GOT3 (cell line): Measurements from ENCODE around the gene GALP.
"Not testable (repeated sequence)": the region's sequence is repeated elsewhere in the genome, so short reads cannot be mapped to it uniquely, and the experiment has no call there.

Experiments used
- DNase-seq: peaks from one replicate; lab custom pipeline; 2025; ENCODE audit warnings: mixed read lengths; lab: John Stamatoyannopoulos, UW

The GALP gene

DNA sequence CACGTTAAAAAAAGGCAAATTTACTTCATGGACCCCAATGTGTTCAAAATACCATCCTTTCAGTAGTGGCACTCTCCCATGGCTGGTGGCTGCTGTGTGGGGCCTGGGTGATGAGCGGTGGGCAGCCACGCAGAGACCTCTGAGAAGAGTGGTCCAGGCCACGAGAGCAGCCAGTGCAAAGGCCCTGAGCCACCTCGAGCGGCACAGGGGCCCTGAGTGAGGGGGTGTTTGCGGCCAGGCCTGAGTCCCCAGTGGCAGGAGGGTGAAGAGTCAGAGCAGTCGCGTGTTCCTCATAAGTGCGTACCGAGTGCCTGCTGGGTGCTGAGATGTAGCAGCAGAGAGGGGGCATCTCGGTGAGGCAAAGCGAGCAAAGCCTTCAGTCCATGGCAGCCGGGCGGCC lies 27.7 kb upstream of the GALP start:
- DNase-seq = no peak

DNA sequence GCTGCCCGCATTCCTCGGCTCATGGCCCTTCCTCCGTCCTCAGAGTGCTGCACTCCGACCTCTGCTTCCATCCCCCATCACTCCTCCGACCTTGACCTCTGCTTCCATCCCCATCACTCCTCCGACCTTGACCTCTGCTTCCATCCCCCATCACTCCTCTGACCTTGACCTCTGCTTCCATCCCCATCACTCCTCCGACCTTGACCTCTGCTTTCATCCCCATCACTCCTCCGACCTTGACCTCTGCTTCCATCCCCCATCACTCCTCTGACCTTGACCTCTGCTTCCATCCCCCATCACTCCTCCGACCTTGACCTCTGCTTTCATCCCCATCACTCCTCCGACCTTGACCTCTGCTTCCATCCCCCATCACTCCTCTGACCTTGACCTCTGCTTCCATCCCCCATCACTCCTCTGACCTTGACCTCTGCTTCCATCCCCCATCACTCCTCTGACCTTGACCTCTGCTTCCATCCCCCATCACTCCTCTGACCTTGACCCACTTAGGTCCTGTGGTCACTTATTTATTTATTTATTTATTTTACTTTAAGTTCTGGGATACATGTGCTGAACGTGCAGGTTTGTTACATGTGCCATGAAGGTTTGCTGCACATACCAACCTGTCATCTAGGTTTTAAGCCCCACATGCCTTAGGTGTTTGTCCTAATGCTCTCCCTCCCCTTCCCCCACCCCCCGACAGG lies 26.7 kb upstream of the GALP start:
- DNase-seq = not testable (repeated sequence)

DNA sequence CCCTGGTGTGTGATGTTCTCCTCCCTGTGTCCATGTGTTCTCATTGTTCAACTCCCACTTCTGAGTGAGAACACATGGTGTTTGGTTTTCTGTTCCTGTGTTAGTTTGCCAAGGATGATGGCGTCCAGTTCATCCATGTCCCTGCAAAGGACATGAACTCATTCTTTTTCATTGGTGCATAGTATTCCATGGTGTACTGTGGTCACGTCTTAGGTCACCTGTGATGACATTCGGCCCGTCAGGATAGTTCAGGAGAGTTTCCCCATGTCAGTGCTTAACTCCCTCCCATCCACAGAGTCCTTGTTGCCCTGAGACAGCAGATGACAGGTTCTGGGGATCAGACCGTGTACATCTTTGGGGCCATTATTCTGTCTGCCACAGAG lies 26.2 kb upstream of the GALP start:
- no peak for DNase-seq

DNA sequence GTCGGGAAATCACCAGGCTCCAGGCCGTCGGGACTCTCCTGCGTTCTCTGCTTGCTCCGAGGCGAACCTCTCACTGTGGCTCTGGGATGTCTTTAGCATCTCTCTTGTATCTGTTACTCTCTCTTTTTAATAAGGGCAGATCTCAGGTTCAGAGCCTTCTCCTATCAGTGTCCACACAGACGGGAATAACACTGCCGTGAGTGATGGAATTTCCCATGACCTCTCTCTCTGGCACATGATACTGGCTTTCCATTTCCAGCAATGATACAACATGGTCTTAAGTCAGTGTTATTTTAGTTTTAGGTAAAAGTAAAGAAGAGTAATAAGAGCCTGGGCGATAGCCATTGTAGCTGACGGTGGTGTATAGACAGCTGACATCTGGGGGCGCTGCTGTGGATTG lies 25.4 kb upstream of the GALP start:
- DNase-seq = no peak

DNA sequence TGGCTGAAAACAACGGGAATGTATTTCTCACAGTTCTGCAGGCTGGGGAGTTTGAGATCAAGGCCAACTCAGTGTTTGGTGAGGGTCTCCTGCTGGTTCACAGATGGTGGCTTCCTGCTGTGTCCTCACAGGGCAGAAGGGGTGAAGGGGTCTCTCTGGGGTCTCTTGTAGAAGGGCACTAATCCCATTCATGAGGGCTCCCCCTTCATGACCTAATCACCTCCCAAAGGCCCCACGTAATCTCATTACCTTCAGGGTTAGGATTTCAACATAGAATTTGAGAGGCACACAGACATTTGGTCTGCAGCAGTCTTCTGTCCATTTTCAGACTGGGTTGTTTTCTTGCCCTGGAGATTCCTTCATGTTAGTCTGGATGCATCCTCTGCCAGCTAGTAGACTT lies 23.2 kb upstream of the GALP start:
- no peak for DNase-seq

DNA sequence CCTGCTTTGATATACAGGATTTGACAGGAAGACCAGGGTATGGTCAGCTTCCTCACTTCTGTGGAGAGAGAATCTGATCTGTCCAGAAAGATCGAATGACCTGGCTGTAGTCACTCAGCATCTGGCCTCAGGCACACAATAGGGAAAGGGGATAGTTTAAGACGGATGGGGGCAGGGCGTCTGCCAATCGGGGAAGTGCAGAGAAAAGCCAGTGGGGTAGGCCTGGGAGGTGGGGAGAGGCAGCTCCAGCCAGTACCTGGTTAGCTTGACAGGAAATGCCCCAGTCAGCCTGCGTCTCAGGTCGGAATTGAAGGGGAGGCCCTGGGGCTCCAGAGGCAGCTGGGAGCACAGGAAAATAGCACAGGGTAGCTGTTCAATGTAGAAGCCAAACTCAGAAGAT lies 22.3 kb upstream of the GALP start:
- DNase-seq = no peak

DNA sequence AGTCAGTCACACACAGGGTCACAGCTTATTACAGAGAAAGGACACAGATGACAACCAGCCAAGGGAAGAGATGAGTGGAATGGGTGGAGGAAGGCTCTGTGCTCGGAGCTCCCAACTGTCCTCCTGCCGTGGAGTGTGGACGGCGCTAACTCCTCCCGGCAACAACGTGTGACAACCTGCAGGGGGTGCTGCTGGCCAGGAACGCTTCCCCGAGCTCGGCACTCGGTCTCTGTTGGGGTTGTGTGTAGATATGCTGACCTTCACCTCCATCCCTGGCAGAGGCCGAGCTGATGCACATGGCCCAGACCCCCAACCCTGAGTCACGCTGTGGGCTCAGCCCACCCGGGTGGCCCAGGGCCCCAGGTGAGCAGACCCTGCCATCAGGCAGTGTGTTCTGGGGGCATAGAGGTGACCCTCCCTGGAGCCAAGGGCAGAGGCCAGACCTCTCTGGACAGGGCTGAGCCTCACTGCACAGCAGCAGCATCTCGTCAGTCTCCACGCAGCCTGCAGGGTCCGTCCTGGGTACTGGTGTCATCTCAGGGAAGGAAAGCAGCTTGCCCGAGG lies 20.6 kb upstream of the GALP start:
- DNase-seq = no peak

DNA sequence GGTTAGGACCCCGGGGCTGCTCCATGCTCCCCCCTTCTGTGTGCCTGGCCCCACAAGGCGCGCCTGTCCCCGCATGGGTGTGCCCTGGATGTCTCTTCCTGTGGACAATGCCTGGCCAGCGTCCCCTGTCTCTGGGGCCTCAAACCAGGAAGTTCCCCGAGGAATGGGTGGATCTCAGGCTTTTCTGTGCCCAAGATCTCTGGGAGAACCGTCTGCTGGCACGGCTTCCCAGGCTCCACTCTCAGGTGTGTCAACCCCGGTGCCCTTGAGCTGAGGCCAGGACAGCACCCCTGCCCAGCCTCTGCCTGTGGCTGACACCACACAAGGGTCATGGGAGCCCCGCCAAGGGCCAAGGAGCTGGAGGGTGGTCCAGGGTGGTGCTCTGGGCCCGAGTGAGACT lies 19.0 kb upstream of the GALP start:
- DNase-seq = no peak

DNA sequence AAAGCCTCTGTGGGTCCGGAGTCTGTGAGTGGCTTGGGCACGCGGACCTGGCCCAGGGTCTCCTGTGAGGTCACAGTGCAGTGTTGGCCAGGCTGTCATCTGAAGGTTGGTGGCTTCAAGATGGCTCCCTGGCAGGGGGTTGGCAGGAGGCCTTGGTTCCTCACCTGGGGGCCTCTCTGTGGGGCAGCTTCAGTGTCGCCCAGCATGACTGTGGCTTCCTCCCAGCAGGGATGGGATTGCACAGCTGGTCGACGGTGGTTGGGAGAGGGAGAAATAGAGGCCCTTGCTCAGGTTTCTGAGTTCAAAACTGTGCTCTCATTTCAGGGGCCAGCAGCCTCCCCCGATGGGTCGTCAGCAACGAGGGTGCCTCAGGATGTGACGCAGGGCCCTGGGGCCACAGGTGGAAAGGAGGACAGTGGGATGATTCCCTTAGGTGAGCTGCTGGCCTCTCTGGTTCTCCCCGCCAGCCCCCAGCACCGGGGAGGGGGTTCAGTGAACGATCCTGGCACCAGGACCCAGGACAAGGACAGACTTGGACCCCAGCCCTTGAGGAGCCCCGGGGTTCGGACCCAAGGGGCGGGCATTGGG lies 17.5 kb upstream of the GALP start:
- no peak for DNase-seq

DNA sequence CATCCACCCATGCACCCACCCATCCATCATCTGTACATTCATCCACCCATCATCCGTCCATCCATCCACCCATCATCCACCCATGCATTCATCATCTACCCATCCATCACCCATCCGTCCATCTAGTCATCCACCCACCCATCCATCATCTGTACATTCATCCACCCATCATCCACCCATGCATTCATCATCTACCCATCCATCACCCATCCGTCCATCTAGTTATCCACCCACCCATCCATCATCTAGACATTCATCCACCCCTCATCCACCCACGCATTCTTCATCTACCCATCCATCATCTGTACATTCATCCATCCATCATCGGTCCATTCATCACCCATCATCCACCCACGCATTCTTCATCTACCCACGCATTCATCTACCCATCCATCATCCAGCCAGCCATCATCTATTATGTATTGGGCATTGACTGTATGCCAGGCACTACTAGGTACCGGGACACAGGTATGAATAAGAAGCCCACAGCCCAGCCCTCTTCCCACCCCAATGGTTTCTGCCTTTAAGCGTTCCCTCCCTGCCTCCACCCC lies 16.7 kb upstream of the GALP start:
- DNase-seq = no peak

DNA sequence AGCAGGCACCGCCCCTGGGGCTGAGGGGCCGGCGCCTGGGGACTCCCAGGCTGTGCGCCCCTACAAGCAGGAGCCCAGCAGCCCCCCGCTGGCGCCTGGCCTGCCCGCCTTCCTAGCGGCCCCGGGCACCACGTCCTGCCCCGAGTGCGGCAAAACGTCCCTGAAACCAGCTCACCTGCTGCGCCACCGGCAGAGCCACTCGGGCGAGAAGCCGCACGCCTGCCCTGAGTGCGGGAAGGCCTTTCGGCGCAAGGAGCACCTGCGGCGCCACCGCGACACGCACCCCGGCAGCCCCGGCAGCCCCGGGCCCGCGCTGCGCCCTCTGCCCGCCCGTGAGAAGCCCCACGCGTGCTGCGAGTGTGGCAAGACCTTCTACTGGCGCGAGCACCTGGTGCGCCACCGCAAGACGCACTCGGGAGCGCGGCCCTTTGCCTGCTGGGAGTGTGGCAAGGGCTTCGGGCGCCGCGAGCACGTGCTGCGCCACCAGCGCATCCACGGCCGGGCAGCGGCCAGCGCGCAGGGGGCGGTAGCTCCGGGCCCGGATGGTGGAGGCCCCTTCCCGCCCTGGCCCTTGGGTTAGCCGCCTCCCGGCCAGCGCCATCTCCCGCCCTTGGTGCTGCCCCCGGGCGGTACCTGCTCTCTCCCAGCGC lies 16.1 kb upstream of the GALP start:
- DNase-seq = no peak

DNA sequence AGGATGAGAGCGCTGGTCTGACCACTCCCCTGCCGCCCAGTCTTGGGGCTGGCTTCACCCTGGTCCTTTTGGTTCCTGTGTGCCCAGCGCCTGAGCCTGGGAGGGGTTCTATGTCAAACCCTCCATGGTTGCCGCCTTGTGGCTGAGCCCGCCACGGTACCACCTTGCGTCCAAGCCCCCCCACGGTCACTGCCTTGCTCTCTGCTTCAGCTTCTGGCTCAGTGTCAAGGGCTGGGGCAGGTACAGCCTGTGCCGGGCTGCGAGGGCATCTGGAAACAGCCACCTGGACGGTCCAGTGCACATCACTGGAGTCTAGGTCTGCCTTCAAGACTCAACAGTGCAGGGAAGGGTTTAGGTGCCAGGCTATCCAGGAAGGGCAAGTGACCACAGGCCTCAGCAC lies 14.3 kb upstream of the GALP start:
- DNase-seq = no peak

DNA sequence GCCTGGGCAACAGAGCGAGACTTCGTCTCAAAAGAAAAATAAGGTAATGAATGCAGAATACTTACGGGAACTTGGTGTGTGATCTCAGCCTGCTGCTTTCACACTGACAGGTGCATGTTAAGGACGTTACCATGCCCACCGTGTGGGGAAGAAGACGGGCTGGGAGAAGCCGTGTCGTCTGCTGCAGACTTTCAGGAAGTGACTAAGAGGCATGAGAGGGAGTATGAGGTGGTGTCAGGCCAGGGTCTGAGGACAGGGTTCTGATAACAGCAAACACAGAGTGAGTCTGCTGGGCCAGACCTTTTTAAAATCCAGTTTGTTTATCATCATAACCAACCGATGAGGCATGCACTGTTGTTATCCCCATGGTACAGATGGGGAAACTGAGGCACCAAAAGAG lies 13.6 kb upstream of the GALP start:
- no peak for DNase-seq

DNA sequence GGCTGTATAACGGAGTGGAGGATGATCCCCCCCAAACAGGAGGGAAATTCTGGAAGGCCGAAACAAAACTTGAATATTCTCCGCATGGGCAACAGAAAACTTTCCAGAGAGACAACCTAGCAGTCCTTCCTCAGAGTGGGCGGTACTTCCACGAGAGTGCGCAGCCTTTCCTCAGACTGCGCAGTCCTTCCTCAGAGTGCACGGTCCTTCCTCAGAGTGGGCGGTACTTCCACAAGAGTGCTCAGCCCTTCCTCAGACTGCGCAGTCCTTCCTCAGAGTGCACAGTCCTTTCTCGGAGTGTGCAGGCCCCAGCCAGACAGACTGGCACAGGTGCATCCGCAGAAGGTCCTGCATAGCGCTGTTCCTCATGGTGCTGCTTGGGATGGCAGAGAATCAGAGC lies 12.7 kb upstream of the GALP start:
- DNase-seq = no peak

DNA sequence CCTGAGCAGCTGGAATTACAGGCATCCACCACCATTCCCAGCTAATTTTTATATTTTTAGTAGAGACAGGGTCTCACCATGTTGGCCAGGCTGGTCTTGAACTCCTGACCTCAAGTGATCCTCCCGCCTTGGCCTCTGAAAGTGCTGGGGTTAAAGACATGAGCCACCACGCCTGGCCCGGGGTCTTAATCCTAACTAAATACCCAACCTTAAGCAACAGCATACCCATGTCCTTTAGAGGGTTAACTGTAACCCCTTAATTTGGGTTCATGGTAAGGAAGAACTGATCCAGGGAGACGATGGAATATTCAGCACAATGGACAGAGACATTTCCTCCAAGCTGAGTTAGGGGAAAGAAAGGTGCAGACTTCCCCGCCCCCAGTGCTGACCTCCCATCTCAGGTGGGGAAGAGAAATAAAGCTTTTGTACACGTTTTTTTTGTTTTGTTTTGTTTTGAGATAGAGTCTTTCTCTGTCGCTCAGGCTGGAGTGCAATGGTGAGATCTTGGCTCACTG lies 8.7 kb upstream of the GALP start:
- no peak for DNase-seq

DNA sequence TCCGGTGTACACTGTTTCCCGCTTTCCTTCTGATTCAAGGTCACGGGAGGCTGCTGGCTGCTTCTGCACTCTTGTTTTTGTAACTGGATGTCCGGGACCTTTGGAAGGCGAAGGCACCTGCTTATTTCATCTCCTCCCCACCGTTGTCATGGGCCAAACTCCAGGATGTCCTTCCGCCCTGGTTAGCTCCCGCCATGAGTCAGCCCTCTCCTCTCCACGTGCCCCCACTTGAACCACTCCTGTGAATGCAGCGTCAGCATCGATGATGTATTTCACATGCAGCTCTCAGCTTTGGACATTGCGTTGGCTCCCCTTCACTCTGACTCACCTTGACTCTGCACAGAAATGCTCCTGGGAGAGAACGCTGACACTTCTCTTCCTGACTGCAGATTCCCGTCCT lies 5.5 kb upstream of the GALP start:
- no peak for DNase-seq

DNA sequence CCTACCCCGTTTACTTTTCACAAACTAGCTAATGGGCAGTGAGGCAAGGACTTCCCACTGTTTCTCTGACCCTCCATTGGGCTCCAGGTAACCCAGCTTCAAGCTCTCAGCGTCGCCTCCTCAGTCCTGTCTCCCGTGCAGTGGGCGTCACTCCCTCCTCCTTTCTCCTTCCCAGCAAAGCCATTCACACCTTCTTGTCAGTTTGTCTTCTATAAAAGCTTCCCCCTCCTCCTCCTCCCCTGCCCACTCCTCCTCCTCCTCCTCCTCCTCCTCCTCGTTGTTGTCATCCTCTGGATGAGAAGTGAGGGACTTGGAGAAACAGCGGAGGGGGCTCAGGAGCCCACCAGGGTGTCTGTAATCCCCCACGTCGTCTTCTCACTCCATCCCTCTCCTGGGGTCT lies 1.7 kb upstream of the GALP start:
- no peak for DNase-seq

DNA sequence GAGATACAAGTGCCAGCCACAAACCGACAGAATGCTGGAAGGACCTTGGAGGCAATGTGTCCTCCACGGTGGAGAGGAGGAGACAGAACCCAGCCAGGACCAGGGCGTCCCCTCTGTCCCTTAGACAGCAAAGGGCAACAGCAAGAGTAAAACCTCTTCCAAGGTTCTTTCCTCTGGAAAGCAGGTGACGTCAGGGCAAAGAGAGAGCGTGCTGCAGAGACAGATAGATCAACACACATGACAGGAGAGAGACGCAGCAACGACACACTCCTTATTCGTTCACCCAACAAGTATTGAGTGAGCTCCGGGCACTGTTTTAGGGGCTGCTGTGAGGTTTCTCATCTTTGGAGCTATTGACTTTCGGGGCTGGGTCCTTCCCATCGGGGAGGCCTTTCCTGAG lies 1.3 kb upstream of the GALP start:
- DNase-seq = no peak

DNA sequence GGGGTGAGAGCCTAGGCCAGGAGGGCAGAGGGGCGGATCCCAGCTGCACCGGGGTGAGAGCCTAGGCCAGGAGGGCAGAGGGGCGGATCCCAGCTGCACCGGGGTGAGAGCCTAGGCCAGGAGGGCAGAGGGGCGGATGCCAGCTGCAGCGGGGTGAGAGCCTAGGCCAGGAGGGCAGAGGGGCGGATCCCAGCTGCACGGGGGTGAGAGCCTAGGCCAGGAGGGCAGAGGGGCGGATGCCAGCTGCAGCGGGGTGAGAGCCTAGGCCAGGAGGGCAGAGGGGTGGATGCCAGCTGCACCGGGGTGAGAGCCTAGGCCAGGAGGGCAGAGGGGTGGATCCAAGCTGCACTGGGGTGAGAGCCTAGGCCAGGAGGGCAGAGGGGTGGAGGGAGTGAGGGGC lies 502 bp downstream of the GALP start:
- DNase-seq = not testable (repeated sequence)

DNA sequence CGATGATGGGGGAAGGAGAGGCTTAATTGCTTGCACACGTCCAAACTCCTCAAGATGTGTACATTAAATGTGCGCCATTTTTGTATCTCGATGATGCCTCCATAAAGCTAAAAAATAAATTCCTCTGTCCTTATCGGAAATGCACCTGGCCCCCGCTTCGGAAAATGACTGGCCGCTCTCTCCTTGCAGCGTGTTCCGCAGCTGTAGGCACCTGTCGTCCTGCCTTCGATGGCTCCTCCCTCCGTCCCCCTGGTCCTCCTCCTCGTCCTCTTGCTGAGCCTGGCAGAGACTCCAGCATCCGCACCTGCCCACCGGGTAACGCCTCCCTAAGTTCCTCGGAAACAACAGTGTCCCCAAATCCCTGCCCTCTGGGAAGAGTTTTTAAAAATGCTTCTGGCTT lies 1.1 kb downstream of the GALP start:
- DNase-seq = no peak

DNA sequence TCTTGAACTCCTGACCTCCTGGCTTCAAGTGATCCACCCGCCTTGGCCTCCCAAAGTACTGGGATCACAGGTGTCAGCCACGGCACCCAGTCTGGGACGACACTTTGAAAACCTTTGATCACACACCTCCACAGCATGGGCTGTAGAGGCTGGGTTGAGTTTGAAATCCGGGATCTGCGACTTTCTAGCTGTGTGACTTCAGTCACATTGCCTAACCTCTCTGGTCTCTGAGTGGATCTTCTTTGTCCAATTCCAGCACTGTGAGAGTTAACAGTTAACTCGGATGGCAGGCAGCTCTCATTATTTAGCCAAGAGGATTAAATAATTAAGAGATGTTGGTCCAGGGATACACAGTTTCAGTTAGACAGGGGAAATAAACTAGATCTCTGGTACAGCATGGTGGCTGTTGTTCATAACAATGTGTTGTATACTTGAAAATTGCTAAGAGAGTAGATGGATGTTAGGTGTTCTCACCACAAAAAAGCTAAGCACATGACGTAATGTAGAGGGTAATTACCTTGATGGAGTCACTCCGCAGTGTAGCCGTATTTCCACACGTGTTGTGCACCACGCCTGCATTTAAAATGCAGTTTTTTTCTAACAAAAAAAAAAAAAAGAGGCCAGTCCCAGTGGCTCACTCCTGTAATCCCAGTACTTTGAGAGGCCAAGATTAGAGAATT lies 1.9 kb downstream of the GALP start:
- no peak for DNase-seq

DNA sequence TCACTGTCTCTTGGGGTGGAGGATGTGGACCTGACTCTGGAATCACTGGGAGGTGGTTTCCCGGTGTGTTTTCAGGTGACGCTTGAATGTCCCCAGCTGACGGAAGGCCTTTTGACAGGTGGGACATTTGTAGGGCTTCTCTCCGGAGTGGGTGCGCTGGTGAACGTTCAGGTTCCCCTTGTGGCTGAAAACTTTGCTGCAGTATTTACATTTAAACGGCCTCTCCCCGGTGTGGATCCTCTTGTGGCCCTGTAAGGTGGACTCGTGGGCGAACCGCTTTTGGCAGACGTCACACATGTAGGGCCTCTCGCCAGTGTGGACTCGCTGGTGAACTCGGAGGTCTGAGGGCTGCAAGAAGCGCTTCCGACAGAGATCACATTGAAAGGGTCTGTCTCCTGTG lies 14.0 kb downstream of the GALP start:
- no peak for DNase-seq
